Coronary artery (tissue), 2 donors: ENCODE measurements around the gene EME2.

Experiments
- DNase-seq: peaks from one replicate; pipeline ENCODE4 v3.0.0-alpha.2; 2017; ENCODE audit warnings: low spot score
- H3K27ac ChIP-seq, 2 donors: fragments of 200-600 bp; sonication (generic); one replicate each; pipeline ENCODE4 v1.5.1; 2016 to 2019
- H3K4me3 ChIP-seq: fragments of 200-600 bp; sonication (generic); 2 replicates; pipeline ENCODE4 v1.5.1; 2016; ENCODE audit warnings: mild to moderate bottlenecking, moderate library complexity
- TF ChIP-seq, protein P1 (sequence below): fragments of 200-600 bp; sonication (generic); IDR thresholded peaks from one replicate; pipeline ENCODE4 v1.5.1; 2019; ENCODE audit warnings: antibody characterized with exemption

The EME2 gene

DNA sequence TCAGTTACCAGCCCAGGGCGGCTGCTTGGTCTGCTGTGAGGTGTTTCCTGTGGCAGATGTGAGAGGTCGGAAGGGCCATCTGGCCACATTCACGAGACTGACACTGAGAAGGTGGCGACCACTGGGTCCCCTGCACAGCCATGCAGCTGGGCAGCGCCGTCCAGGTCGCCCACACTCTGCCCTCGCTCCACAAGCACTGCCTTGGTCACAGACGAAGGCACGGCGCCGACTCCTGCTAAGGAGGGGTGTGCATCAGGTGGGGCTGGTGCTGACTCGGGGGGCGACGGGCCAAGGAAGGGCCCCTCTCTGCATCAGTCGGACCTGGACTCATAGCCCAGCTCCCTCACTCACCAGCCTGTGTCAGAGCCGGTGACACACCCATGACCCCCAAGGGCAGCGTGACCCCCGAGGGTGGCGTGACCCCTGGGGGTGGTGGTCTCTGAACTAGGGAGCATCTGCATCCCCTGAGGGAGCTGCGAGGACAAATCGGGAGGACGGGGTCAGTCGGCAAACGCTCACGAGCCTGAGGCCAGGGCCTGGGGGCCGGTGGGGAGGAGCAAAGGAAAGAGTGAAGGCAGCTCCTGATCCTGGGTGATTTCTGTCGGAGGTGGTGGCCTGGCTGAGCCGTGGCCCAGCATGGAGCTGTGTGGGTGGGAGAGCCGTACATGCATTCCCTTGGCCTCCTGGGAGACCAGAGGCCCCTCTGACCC, 31.7 kb upstream of the EME2 start:
- H3K4me3 ChIP-seq: no peak overlapping the region
- no peak for DNase-seq
- TF ChIP-seq, protein P1, sequence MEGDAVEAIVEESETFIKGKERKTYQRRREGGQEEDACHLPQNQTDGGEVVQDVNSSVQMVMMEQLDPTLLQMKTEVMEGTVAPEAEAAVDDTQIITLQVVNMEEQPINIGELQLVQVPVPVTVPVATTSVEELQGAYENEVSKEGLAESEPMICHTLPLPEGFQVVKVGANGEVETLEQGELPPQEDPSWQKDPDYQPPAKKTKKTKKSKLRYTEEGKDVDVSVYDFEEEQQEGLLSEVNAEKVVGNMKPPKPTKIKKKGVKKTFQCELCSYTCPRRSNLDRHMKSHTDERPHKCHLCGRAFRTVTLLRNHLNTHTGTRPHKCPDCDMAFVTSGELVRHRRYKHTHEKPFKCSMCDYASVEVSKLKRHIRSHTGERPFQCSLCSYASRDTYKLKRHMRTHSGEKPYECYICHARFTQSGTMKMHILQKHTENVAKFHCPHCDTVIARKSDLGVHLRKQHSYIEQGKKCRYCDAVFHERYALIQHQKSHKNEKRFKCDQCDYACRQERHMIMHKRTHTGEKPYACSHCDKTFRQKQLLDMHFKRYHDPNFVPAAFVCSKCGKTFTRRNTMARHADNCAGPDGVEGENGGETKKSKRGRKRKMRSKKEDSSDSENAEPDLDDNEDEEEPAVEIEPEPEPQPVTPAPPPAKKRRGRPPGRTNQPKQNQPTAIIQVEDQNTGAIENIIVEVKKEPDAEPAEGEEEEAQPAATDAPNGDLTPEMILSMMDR: no peak
- no peak overlapping the region for H3K27ac ChIP-seq

DNA sequence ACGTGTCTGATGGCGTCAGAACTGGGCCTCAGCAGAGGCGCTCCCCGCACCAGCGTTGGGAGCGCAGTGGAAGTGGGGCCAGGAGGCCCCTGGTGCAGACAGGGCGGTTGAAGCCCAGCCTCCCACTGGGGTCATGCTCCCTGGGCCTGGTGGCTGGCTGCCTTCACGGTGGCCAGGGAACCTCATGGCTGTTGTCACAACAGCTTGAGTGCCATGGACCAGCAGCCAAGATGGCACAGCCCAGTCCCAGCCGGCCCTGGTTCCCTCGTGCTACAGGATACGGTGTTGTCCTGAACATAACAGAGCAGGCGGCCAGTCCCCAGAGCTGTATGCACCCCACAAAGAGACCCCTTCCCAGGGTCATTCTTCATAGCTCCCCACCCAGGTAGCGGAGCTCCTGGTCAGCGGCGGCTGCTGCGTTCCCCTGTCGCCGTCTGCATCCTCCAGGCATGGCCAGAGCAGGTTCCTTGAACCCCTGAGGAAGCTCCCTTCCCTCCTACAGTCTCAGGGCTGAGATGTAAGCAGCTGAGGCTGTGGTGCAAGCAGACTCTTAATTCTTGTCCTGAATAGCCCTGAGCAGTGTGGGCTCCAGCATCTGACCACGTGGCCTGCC, 31.0 kb upstream of the EME2 start:
- H3K27ac ChIP-seq: no peak overlapping the region
- no peak for DNase-seq
- no peak overlapping the region for H3K4me3 ChIP-seq
- TF ChIP-seq, protein P1: no peak

DNA sequence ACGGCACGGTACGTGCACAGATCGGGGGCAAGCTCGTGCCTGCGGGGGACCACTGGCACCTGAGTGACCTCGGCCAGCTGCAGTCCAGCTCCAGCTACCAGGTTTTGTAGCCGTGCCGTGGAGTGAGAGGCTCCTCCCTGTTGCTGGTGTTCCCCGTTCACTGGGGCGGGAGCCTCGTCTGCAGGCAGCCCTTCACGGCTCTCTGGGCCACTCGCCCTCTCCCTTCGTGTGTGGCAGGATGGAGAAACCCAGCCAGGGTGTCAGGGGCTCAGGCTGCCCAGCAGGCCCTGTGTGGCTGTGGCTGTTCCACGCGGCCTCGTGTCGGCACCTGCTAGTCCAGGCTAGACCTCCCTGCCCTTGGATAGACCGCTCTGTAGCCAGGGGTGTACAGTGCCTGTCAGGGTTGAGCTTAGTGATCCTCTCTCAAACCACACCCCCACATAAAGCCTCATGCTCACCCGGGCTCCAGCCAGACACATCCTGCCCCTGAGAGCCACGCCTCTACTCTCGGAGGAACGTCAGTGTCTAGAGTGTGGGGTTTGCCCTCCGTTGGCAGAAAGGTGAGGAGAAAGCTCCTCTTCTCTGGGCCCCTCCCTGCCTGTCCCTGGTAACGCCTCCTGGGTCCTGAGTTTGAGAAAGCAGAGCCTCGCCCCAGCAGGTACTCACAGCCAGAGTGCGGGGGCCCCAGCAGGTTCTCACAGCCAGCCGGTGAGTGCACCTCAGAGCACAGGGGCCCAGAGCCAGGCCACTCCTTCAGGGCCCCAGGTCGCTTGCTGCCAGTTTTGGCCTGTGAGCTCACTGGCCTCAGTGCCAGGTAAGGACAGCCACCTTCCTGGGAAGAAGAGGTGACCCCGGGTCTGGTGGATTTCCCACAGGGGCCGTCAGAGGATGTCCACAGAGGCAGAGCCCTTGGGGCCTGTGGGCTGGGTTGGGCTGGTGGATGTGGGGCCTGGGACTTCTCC, 29.0 kb upstream of the EME2 start:
- no peak overlapping the region for H3K27ac ChIP-seq
- no peak overlapping the region for H3K4me3 ChIP-seq
- no peak for DNase-seq
- TF ChIP-seq, protein P1: no peak

DNA sequence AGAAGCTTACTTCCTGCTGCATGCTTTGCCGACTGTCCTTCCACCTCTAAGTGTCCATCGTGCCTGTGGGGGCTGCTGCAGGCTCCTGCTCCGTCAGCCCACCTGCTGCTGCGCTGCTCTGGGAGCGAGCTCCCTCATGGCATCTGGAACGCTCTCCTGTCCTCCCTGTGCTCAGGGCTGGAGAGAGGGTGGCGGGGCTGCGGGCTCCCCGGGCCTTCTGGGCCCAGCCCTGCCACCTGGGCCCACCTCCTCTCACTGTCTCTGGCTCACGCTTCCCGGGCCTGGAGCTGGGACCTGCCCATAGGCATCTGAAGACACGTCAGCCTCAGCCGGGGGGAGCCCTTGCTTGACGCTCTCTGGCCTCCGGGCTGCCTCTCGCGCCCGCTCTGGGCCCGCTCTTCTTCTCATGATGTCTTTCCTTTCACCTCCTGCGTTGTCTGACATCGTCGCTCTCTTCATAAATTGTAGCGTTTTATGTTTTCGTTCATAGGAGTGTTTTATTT, 28.2 kb upstream of the EME2 start:
- DNase-seq: no peak
- Histone ChIP-seq H3K27ac (no peak overlapping the region), H3K4me3 (no peak overlapping the region)
- TF ChIP-seq, protein P1: no peak

DNA sequence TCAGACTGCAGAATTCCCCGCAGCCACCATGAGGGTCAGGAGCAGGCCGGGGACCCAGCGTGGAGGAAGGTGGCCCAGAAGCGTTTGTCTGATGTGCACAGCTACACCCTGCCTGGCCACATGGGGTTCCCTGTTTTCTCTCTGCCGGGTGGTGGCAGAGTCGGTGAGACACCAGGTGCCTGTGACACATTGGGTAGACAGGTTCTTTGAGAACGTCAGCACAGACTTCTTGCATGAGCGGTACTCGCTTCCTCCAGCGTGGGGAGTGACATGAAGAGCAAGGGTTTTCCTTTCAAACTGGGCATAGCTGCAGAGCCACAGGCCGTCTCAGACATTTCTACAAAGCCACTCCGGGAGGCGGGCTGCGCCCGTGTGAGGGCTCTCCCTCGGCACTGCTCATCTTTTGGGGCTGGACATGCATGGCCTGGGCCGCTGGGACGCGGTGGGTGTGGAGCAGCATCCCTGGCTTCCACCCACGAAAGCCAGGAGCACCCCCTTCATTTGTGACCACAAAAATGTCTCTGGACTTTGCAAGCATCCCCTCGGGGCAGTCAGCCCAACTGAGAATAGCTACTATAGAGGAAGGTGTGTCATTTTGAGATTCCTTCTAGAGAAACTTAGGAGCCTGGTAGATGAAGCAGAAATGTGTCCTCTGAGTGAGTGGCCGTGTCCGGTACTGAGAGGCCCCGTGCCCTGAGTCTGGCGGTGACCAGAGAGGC, 27.3 kb upstream of the EME2 start:
- Histone ChIP-seq H3K4me3 (no peak overlapping the region), H3K27ac (no peak overlapping the region)
- DNase-seq: no peak
- TF ChIP-seq, protein P1: no peak

DNA sequence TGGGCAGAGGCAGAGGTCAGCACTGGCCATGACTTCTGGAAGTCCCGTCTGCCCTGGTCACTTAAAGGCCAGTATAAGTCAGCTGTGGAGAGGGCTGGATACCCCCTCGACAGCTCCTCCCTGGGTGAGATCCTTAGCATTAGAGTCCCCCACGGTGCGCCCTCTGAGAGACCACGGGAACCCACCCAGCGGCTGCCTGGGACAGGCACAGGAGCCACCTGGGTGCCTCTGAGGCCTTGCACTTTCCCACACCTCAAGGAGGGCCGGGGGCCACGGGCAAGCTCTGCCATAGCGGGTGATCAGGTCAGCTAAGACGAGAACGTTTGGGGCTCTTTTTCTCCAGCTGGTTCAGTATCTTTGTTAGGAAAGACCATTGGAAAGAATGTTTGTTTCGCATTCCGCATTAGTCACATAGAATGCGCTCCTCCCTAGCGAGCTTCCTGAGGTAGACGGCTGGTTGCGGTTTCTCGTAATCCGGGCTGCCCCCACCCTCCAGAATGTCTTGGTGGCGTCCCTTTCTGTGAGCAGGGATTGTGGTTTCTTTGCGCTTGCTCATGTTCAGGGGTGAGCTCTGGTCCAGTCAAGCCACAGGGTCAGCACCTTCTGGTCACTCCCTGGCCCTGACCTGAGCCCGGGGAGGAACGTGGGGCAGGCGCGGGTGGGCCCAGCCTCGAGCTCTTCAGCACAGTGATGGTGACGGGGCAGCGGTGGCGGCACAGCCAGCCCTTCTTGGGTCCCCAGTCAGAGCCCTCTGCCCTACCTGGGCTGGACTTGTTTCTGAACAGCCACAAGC, 26.5 kb upstream of the EME2 start:
- no peak for DNase-seq
- Histone ChIP-seq H3K27ac (no peak overlapping the region), H3K4me3 (no peak overlapping the region)
- TF ChIP-seq, protein P1: no peak
